Kidney (tissue), 14 donors: ENCODE data around the gene LTBP1. TPM values are rescaled to one million over a fixed set of nuclear protein-coding genes. Genes with fewer than 3 reads are reported as not detected.

ENCODE experiments used
- DNase-seq, 5 donors: peaks; one replicate each; pipeline ENCODE4 v3.0.0-alpha.2; 2013 to 2020
- FAIRE-seq: peaks from 2 replicates; lab custom pipeline; 2012; peaks lifted over from hg19 to GRCh38; lab: Jason Lieb, UNC
- H3K27ac ChIP-seq, 2 donors: one replicate each; pipeline ENCODE4 v1.7.0; 2013; ENCODE audit warnings: low read depth in 2 of 2, low read length in 2 of 2, inconsistent platforms in 1 of 2
- H3K27me3 ChIP-seq: one replicate; pipeline ENCODE4 v1.7.1; 2013; ENCODE audit warnings: low read length, inconsistent platforms; ENCODE audit not compliant: control insufficient read depth, insufficient read depth
- H3K36me3 ChIP-seq, 3 donors: one replicate each; pipeline versions ENCODE4 v1.7.0 to v1.7.1; 2013; ENCODE audit warnings: low read length in 3 of 3, control low read depth in 1 of 3, inconsistent platforms in 1 of 3; ENCODE audit not compliant: insufficient read depth in 3 of 3, control insufficient read depth in 2 of 3
- H3K4me1 ChIP-seq, 3 donors: one replicate each; pipeline versions ENCODE4 v1.7.0 to v1.7.1; 2013; ENCODE audit warnings: low read length in 3 of 3, inconsistent platforms in 1 of 3, low read depth in 1 of 3; ENCODE audit not compliant: control insufficient read depth in 2 of 3, insufficient read depth in 2 of 3
- H3K4me3 ChIP-seq, 3 donors: one replicate each; pipeline versions ENCODE4 v1.7.0 to v1.8.1; 2013; ENCODE audit warnings: low read length in 3 of 3, control low read depth in 1 of 3, inconsistent platforms in 1 of 3
- H3K9ac ChIP-seq, 3 donors: one replicate each; pipeline versions ENCODE4 v1.7.0 to v1.7.1; 2013; ENCODE audit warnings: low read length in 3 of 3, control low read depth in 1 of 3, inconsistent platforms in 1 of 3
- H3K9me3 ChIP-seq, 3 donors: one replicate each; pipeline versions ENCODE4 v1.7.0 to v1.7.1; 2013; ENCODE audit warnings: low read length in 3 of 3, control low read depth in 1 of 3, inconsistent platforms in 1 of 3; ENCODE audit not compliant: control insufficient read depth in 2 of 3, insufficient read depth in 1 of 3
- intact Hi-C: fragments of 100-400 bp; cut with DNase I; formaldehyde crosslinking; loops from one replicate; pipeline ENCODE4 v1.11.1; 2022
- polyA plus RNA-seq: library from polyadenylated mRNA; stranded (reverse); fragments of 350-450 nt; fragmentation: Illumina TruSeq; extraction: RNeasy Lipid Tissue Mini Kit (QIAGEN cat#74804); gene quantifications from one replicate; pipeline ENCODE4 v1.2.3, GENCODE V29; 2014; ENCODE audit warnings: low read depth, low replicate concordance; ENCODE audit not compliant: insufficient read depth
- total RNA-seq: library from RNA; stranded (reverse); fragmentation: NEBNext Ultra II Directional; extraction: Animal tissue kit (Norgen Biotek cat#: 25700); gene quantifications from one replicate; pipeline ENCODE4 v1.2.1, GENCODE V29; 2021
- TF ChIP-seq, protein P1 (sequence below): IDR thresholded peaks from 3 replicates; pipeline ENCODE4 v1.5.1; 2012; ENCODE audit warnings: mild to moderate bottlenecking, moderate library complexity, borderline replicate concordance; ENCODE audit not compliant: insufficient read depth; ENCODE audit errors: extremely low read depth
- donor health status: control.
- donor health status: control.
- donor health status: control.
- donor health status: control.
- donor health status: control.
- donor health status: DM: yes; HTN: yes; CAD: no.
- donor health status: Normal renal cell carcinoma (clear cell type).

LTBP1 gene
- total and polyA plus RNA-seq, 2 donors from 2014 or later = 9.3 to 39.8 TPM

DNA sequence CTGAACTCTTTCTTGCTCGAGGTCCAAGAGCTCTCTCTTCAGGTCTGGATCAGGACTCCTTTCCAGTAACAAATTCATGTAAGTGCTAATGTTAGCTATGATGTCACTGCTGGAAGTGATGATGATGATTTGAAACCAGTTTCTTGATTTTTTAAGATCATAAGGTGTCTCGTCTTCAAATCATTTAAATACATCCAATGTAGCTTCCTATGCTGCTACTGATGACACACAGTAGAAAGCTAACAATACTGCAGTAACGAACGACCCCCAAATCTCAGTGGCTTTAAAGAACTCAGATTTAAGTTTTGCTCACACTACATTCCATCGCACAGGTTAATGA lies 13.0 kb upstream of the LTBP1 start:
- intact Hi-C loops = no loop called here
- DNase-seq (no peak), FAIRE-seq (no peak)
- Histone ChIP-seq H3K27me3 (no peaks in the 10 kb centered on the region), H3K4me1 (peaks cover 0 to 2% (median 0%) of the 10 kb centered on the region in 3 donors), H3K9ac (no peak overlapping the region), H3K27ac (no peak overlapping the region), H3K4me3 (no peak overlapping the region), H3K9me3 (no peaks in the 10 kb centered on the region), H3K36me3 (no peaks in the 10 kb centered on the region)
- TF ChIP-seq, protein P1, sequence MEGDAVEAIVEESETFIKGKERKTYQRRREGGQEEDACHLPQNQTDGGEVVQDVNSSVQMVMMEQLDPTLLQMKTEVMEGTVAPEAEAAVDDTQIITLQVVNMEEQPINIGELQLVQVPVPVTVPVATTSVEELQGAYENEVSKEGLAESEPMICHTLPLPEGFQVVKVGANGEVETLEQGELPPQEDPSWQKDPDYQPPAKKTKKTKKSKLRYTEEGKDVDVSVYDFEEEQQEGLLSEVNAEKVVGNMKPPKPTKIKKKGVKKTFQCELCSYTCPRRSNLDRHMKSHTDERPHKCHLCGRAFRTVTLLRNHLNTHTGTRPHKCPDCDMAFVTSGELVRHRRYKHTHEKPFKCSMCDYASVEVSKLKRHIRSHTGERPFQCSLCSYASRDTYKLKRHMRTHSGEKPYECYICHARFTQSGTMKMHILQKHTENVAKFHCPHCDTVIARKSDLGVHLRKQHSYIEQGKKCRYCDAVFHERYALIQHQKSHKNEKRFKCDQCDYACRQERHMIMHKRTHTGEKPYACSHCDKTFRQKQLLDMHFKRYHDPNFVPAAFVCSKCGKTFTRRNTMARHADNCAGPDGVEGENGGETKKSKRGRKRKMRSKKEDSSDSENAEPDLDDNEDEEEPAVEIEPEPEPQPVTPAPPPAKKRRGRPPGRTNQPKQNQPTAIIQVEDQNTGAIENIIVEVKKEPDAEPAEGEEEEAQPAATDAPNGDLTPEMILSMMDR = no peak

DNA sequence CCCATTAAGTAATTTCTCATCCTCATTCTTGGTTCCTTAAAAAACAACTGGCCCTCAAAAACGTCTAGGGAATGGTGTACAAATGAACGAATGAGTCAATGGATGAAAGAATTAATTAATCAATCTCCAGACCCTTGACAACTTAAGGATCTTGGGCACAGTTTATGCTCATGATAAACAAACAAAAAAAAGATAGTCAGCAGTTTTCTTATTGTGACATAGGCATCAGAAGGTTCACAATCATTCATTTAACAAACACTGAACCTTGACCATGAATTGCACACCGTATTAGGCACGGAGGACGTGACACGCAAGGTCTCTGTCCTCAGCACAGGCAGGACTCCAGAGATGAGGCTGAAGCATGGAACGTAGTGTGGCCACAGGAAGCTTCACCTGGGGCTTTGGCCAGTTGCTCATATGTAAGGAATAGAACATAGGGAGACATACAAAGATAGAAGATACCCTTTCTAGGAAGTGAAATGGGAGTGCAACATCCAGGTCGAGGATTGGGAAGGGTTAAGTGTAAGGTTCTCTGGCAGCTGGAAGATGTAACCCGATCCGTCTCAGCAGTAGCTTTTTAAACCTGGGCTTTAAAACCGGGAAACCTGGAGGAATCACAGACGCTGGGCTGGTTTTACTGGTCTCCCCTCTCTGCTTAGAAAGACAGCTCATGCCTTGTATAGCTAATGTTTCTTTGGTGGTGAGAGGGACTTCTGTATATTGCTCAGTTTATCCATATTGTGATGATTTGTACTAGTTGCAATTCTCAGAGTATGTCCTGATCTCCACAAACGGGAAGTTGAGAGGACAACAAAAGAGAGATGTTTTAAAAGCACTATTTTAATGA lies 8.9 kb upstream of the LTBP1 start:
- TF ChIP-seq, protein P1 = no peak
- Histone ChIP-seq H3K27ac (no peak overlapping the region), H3K9me3 (no peaks in the 10 kb centered on the region), H3K36me3 (no peaks in the 10 kb centered on the region), H3K27me3 (no peaks in the 10 kb centered on the region), H3K4me3 (no peak overlapping the region), H3K4me1 (peaks cover 0 to 3% (median 0%) of the 10 kb centered on the region in 3 donors), H3K9ac (no peak overlapping the region)
- intact Hi-C loops = no loop called here
- no peak for FAIRE-seq
- DNase-seq = peak in 4 of 5 donors; percentile 56 to 81 (median 75)

DNA sequence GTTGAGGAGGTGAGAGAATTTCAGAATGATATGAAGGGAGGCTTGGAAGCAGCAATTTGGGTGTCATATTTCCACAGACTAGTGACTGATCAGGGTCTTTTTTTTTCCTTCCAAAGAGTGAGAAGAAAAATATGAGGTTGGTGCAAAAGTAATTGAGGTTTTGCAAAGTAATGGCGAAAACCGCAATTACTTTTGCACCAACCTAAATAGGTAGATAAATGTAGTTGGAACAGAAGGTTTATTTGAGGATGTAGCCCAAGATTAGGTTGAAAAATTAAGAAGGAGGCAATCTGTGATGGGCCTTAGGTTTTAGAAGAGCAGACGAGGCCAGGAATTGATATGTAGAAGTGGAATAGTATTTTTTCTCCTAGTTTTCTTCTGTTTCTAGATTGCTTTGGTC lies 7.8 kb upstream of the LTBP1 start:
- no peaks in the 10 kb centered on the region for H3K27me3 ChIP-seq
- intact Hi-C loops = no loop called here
- no peak overlapping the region for H3K27ac ChIP-seq
- H3K9ac ChIP-seq = no peak overlapping the region
- no peak for FAIRE-seq
- no peak overlapping the region for H3K4me3 ChIP-seq
- TF ChIP-seq, protein P1 = no peak
- peaks cover 0 to 3% (median 0%) of the 10 kb centered on the region in 3 donors for H3K4me1 ChIP-seq
- H3K36me3 ChIP-seq = no peaks in the 10 kb centered on the region
- no peak for DNase-seq
- H3K9me3 ChIP-seq = no peaks in the 10 kb centered on the region
